GM19043 (cell line): Measurements from ENCODE around the gene DOCK6.
"Not testable (repeated sequence)": the region's sequence is repeated elsewhere in the genome, so short reads cannot be mapped to it uniquely, and the experiment has no call there.

Experiments
- ATAC-seq: cut with Tn5 transposase; IDR thresholded peaks from one replicate; pipeline ENCODE4 v1.9.1; 2021; ENCODE audit warnings: low read depth; ENCODE audit not compliant: unreplicated experiment

DOCK6 gene

DNA sequence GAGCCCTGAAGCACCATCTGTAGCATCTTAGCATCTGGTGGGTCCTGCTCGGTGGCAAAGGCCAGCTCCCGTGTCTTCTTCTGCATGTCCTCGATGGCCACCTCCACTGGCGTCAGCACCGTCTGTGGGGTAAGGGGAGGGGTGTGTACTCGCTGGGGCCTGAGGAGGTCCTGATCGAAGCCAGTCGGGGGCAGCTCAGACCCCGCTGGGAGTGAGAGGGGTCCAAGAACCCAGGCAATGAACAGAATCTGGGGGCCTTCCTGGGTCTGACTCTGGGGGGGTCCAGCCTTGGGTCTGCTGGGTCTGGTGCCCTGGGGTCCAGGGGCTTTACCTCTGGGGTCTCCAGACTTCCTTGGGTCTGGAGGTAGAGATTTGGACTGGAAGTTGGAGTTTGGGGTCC, 61.4 kb downstream of the DOCK6 start:
- ATAC-seq, result no peak

DNA sequence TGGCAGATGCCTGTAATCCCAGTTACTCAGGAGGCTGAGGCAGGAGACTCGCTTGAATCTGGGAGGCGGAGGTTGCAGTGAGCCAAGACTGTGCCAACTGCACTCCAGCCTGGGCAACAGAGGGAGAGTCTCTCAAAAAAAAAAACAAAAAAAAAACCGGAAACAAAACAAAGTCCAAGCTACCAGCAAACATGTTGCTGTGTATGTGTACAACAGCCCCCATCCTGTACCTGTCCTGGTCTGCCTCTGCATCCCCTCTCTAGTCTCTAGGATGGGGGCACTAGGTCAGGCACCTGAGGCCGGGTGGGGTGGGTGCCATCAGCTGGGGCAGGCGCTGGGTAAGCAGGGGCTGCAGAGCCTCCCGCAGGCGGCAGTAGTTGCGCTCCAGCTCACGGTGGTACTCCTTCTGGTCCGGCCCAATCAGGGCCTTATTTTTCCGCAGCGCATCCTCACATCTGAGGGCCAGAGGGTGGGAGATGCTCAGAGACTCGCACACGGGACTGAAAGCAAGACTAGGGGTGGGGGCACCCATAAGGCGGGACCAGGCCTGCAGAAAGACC, 62.2 kb downstream of the DOCK6 start:
- no peak for ATAC-seq

DNA sequence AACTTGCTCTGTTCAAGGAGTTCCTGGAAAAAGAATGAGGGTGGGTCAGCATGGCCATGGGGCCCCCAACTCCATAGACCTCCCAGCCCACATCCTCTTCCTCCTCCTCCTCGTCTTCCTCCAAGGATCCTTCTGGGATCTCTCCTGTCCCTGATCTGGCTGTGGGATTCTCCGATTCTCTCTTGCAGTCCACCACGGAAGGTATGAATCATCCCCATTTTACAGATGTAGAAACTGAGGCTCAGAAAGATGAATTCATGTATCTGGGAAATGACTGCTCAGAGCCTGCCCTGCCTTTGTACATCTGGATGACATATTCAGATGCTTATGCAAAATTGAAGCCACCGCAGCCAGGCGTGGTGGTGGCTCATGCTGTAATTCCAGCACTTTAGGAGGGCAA, 62.8 kb downstream of the DOCK6 start:
- ATAC-seq, result no peak

DNA sequence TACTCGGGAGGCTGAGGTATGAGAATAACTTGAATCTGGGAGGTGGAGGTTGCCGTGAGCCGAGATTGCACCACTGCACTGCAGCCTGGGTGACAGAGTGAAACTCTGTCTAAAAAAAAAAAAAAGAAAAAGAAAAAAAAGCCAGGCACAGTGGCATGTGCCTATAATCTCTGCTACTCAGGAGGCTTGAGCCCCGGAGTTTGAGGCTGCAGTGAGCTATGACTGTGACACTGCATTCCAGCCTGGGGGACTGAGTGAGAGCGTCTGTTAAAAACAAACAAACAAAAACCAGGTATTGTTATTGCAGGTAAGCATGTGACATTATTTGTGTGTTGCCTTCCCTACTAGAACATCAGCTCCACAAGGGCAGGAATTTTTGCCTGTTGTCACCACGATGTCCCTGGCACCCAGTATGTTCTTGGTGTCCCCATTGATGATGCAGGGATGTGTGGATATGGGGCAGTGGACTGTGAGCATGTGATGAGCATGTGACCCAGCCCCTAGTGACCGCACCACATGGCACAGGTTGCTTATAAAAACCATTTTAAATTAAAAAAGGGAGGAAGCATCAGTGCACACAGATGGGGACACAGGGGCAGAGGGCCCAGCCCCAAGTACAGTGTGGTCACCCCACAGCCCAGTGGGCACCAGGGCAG, 63.4 kb downstream of the DOCK6 start:
- no peak for ATAC-seq

DNA sequence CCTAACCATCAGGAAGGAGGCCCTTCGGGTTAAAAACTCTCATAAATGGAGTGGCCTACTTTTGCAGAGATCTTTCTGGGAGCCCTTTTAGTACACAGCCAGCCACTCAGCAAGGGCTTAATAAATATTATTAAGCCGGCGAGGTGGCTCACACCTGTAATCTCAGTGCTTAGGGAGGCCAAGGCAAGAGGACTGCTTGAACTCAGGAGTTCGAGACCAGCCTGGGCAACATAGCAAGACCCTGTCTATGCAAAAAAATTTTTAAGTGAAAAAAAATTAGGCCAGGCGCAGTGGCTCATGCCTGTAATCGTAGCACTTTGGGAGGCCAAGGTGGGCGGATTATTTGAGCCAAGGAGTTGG, 64.2 kb downstream of the DOCK6 start:
- ATAC-seq, result no peak

DNA sequence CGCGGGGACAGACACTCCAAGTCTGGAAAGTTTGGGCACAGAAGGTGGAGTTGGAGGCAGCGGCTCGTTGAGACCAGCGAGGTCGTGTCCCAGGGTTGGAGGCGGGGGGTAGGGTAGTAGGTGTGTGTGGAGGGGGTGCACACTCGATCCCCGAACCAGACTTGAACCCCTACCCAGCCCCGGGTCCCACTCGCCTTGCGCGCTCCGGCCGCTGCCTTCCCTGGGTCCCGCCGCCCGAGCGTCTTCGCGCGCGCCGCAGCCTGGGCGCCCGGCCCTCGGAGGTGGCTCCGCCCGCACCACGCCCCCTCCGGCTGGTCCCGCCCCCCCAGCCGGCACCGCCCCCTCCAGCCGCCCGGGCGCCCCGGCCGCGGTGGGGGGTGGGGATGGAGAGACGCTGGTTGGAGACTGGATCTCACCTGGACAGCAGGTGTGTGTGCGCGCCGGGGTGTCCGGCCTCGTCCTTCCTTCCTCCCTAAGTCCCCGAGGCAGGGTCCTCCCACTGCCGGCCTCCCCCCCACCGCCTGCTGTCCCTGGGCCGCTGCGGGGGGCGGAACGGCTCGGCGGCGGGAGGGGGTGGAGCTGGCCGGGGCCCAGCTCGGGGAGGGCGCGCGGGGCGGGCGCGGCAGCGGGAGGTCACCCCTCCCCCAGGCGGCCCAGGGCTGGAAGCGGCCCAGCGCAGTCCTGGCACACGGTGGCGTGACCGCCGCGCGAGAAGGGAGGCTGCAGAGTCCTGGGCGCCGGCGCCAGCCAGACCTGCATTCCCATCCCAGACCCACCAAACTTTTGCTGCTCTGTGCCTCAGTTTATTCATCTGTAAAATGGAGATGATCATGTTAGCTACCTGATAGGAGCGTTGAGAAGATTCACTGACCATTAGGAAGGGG, 64.8 kb downstream of the DOCK6 start, which contains the start of gene KANK2:
KANK2 (minus strand) TSS at position 255 of the 884 bp plus-strand sequence. CDS start 3,034 bp downstream, outside the sequence.
- ATAC-seq, result peak; percentile 78

DNA sequence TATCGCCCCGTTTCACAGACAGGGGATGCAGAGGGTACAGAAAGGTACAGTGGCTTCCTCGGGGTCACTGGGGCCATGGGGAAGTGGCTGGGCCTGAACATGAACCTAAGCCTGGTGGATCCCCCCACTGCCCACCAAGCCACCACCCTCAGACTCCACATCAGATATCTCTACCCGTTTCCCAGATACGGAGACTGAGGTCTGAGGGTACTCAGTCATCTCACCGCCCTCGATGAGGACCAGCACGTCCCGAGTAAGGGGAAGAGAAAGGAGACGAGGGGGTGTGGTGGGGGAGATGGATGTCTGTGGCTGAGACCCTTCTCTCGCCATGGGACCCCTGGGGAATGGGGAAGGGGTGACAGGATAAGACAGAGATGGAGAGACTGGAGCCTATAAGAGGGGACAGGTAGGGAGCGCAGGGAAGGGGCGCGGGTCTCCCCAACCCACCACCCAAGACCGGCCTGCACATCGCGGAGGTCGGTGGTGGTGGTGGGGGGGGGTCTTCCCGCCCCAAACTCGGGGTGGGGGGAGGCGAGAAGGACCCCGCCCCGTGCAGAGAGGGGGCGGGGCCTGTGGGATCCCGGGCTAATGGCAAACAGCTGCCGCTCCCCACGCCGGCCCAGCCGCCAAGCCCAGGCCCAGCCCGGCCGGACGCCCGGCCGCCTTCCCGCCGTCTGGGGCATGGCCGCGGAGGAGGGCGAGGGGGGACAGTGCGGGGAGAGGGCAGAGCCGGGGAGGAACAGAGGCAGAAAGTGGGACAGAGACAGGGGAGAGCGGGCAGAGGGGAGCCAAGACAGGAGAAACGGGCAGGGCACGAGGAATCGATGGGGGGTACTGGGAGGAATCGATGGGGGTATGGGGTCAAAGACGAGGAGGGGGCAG, 65.7 kb downstream of the DOCK6 start:
- ATAC-seq, result no peak

DNA sequence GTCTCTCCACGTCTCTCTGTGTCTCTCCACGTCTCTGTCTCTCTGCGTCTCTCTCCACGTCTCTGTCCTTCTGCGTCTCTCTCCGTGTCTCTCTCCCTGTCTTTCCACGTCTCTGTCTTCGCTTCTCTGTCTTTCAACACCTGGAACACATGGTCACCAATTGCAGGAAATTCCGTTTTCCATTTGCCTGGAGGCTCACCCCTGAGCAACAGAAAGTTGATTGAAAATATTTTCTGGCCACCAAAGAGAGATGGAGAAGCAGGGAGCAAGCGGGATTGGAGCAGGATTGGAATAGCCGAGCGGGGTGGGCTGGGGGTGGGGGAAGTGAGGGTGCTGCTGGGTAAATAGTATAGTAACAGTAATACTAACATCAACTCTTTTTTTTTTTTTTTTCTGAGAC, 66.6 kb downstream of the DOCK6 start:
- no peak for ATAC-seq

DNA sequence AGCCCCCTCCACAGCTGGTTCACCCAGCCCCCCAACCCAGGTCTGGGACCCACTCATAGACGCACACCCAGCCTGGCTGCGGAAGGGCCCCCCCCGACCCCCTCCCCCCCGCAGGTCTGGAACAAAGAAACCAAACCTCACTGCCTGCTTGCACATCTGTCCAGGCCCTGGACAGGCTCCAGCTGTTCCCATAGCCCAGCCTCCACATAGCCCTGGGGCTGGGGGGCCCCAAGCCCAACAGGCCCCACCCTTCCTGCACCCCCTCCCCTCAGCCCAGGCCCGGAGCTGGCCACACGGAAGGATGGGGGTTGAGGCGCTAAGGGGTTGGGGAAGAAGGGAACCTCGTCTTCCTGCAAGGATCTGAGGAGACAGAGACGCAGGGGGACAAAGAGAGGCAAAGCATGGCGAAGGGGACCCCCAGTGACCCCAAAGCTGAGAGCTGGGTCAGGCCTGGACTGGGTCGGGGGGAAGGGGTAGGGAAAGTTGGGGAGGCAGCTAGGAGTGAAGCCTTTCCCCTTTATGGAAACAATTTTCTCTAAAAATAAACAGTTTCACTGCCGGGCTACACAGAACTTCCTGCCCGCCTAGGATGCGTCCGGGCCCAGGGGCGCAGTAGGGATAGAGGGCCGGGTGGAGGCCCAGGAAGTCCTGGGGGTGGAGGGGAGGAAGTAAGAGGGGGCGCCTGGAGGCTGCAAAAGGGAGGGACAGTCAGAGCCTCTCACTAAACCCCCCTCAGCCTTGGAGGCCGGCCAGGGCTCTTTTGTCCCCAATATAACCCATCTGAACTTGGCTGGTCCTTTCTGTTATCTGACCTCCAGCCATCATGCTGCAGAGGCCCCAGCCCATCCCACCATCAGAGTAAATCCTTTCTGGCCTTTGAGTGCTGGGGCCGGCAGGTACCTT, 67.4 kb downstream of the DOCK6 start:
- no peak for ATAC-seq

DNA sequence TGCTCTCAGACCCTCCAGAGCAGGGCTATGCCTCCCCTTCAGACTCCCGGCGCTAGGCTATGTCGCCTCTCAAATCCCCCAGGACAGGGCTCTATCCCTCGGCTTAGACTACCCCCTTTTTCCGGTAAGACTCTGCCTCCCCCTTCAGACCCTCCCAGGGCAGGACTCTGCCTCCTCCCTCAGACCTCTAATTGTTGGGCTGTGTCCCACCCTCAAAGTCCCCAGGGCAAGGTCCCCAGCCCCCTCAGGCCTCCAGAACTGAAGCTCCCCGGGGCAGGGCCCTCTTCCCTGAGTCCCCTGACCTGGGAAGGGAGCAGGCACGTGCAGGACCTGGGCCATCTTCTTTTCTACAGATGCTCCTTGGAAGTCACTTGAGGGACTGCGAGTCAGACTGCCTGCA, 68.2 kb downstream of the DOCK6 start:
- no peak for ATAC-seq

DNA sequence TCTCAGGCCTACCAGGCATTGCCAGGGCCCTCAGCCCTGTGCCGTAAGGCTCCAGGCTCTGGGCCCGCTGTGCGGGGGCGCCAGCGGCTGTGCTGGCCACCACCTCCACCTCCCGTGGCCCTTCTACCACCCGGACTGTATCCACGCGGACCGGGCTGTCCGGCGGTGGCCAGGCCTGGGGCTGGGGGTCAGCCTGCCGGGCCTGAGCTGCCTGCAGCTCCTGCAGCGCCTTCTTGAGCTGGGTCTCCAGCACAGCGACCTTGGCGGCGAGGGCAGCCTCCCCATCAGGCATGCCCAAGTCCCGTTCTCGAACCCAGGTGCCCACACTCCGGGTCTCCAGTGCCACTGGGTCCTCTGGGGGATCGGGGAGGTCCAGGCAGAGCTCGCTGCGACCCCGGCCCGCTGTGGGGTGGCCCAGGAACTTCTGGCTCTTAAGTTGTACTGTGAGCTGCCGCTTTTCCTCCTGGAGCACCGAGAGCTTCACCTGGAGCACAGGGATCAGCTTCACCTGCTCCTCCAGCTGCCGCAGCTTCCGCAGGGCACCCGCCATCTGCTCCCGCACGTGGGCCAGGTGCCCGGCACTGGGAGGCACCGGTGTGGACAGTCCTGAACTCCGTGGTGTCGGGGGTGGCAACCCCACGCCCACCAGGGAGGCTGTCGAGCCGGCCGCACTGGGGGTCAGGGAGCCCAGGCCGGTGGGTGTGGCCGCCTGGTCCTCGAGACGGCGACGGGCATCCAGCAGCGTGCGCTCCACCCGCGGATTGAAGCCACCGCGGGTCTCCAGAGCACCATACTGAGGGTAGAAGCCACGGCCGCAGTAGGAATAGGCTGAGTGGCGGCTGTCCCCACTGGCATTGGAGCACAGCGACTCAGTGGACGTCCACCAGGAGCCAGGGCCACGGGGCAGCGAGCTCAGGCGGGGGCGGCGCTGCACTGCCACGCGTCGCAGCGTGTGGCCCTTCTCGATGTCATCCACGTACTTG, 69.1 kb downstream of the DOCK6 start:
- ATAC-seq, result no peak

DNA sequence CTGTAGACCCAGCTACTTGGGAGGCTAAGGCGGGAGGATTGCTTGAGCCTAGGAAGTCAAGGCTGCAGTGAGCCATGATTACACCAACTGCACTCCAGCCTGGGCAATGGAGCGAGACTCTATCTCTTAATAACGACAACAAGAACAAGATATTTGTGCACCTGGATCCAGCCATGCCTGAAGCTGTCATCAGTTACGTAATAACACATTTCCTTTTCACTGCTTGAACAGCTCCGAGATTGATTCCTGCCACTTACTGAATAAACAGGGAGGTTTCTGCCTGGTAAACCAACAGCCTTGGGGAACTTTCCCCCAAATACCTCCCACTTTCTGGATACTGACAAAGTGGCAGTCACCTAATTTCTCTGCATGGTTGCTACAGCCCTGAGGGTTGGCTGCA, 70.4 kb downstream of the DOCK6 start:
- ATAC-seq, result no peak

DNA sequence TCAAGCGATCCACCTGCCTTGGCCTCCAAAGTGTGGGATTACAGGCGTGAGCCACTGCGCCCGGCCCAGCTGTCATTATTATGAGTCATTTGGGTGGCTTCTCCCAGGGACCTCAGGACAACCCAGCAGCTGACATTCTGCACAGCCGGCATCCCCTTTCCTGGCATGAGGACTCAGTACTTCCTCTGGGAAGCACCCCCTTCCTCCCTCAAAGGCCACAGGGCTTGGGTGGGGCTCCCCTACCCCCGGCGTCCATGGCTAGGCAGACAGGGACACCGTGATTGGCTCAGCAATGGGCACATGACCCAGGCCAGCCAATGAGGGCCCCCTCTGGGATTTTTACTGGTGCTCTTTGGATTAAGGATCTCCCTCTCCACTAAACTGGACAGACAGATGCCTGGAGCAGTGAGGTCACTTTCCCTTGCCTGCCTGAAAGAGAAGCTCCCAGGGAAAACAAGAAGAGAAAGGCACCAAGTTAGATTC, 71.0 kb downstream of the DOCK6 start:
- no peak for ATAC-seq

DNA sequence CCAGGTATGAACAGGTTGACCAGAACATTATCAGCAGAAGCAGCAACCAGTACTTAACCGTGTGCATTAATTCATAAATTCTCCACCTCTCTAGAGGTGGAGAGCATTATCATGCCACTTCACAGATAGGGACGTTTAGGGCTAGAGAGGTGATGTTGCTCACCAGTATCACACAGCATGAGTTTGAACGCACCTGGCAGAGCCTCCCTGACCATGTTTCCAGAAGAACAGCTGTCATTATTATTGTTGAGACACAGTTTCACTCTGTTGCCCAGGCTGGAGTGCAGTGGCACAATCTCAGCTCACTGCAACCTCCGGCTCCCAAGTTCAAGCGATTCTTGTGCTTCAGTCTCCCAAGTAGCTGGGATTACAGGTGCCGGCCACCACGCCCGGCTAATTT, 71.8 kb downstream of the DOCK6 start:
- no peak for ATAC-seq

DNA sequence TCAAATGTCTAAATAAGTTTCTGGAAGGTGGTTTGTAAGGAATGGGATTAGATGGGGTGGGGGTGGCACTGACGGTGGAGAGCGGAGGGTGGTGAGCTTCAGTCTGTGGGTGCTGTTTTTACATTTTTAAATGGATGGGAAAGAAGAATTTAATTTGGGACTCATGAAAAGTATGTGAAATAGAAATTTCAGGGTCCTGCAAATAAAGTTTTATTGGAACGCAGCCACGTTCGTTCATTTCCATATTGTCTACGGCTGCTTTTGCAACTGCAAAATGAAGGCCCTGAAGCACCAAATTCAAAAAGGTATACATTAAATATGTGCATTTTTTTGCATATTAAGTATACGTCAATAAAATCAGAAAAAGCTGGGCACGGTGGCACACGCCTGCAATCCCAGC, 74.9 kb downstream of the DOCK6 start:
- no peak for ATAC-seq

DNA sequence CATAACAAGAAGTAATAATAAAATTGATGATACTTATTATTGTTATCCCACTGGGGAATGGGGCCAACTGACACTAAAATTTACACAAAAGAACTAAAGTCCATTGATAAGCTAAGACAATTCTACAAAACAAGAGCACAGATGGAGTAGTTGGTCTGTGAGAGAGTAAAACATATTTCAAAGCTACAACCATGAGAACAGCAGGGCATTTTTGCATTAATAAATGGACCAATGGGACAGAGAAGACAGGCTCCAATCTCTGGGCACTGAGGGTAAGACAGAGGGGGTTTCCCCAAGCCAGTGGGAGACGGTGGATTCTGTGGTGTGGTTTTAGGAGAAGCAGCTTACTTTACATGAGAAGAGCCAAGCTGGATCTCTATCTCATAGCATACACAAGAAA, 79.3 kb downstream of the DOCK6 start:
- ATAC-seq, result no peak

DNA sequence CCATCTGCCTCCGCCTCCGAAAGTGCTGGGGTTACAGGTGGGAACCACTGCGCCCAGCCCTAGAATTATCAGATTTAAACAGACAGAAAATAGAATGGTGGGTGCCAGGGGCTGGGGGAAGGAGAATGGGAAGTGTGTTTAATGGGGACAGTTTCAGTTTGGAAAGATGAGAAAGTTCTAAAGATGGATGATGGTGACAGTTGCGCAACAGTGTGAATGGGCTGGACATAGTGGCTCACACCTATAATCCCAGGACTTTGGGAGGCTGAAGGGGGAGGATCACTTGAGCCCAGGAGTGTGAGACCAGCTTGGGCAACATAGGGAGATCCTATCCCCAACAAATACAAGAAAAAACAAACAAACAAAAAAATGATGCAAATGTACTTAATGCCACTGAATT, 80.8 kb downstream of the DOCK6 start:
- ATAC-seq, result no peak

DNA sequence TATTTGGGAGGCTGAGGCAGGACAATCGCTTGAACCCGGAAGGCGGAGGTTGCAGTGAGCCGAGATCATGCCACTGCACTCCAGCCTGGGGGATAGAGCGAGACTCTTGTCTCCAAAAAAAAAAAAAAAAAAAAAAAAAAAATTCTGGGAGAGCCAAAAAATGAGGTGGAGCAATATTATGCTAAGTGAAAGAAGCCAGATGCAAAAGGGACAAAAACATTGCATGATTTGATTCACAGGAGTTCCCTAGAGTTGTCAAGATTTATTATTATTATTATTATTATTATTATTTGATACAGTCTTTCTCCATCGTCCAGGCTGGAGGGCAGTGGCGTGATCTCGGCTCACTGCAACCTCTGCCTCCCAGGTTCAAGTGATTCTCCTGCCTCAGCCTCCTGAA, 81.3 kb downstream of the DOCK6 start:
- ATAC-seq, result not testable (repeated sequence)
